Endometrial microvascular endothelial cells (primary cell): ENCODE measurements around the gene KIAA1614. TPM values are rescaled to one million over a fixed set of nuclear protein-coding genes. Genes with fewer than 3 reads are reported as not detected.

Source experiments
- in situ Hi-C: cut with HindIII; loops from 2 replicates; pipeline ENCODE4 v1.10.0; 2017; ENCODE audit warnings: low sequenced_read_pairs, low pct_unique_long_range_greater_than_20kb; ENCODE audit errors: inconsistent ontology term
- total RNA-seq: library from RNA; depleted of rRNA; stranded (reverse); fragments of >200 nt; gene quantifications from one replicate; pipeline ENCODE4 v1.2.3, GENCODE V29; 2015; ENCODE audit errors: inconsistent ontology term

KIAA1614 gene
- total RNA-seq, 1 donor from 2014 or later: 11.2 TPM

- in situ Hi-C loops: no loop called here
These were observed 10.2 kb upstream of the KIAA1614 start for GRCh38 chr1:180902541-180902940.

- in situ Hi-C loops: no loop called here
These were observed 6.8 kb upstream of the KIAA1614 start for GRCh38 chr1:180905927-180906326.

DNA sequence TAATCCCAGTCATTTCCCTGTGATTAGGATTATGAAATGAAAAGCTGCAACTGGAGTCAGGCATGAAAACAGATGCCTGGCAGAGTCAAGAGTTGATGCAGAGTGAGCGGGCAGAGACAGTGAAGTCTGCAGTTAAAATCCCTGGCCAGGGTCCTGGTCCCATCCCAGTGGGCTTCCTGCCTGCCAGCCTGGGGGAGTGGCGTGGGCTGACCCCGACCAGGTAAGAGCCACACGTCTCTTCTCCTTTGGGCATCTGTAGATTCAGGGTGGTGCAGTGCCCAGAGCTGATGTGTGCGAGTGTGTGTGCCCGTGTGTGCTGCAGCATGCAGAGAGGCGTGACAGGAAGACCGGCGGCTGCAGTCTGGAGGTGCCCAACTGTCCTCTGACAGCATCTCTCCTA is 6.2 kb upstream of the KIAA1614 start:
- in situ Hi-C loops: no loop called here

DNA sequence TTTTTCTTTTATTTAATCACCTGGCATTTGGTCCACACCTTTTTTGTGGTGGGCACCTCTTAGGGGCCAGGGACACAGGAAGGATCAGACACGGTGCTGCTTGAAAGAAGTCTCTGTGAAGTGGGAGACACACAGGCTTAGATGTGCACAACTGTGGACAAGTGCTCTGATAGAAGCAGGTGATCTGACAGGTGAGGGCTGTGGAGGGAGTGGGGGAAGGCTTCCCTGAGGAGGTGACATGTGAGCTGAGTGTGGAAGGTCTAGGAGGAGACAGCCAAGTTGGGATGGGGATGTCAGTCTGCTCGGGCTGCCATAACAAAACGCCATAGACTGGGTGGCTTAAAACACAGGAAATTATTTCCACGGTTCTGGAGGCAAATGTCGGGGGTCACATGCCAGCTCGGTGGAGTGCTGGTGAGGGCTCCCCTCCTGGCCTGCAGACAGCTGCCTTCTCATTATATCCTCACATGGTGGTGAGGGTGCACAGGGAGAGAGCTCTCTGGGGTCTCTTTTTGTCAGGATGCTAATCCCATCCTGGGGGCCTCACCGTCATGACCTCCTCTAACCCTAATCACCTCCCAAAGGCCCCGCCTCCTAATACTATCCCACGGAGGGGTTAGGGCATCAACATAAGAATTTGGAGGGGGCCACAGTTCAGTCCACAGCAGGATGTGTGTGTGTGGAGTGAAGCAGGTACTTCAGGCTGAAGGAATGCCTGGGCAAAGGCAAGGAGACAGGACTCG is 5.2 kb upstream of the KIAA1614 start:
- in situ Hi-C loops: no loop called here

DNA sequence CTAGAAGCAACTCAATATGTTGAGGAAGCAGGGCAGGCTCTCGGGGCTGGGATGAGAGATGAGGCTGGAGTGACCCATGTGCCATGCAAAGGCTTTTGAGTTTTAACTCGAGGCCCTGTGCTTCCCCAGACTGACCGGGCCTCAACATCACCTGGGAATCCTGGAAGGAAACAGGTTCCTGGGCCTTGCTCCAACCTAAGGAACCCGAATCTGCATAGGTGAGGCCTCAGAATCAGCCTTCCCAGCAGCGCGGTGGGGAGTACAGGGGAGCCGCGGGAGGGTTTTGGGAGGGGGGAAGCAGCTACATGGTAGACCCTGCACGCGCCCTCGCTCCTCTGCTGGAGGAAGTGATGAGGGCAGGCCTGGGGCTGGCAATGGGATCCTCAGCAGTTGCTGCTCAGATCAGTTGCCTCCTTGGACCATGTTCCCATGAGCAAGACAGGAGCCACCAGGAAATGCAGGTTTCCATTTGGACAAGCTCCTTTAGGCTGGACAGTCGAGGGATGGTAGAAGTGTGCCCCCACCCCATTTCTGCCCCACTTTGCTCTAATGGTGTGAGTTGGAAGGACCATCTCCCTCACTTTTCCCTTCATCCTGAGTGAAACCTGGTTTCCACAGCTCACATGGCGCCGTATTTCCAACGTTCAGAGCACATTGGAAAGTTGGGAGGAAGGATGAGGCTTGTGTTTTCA is 4.5 kb upstream of the KIAA1614 start:
- in situ Hi-C loops: no loop called here

DNA sequence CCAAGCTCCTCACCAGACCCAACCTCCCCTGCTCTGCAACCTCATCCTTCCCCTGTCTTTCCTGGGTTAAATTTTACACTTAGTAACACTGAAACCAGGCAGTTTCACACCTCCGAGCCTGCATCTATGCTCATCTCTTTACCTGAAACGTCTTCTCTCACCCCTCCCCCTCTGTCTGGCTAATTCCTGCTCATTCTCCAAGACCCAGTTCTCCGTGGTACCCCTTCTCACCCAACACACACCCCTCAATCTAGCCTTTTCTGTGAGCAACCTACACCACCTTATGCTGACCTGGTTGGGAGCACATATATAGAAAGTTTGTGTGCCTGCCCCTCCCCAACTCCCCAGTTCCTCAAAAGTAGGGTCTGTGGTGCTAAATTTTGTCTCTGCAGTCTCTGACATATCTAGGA is 3.7 kb upstream of the KIAA1614 start:
- in situ Hi-C loops: no loop called here

- in situ Hi-C loops: no loop called here
These were observed 3.2 kb upstream of the KIAA1614 start for GRCh38 chr1:180909462-180909976.

DNA sequence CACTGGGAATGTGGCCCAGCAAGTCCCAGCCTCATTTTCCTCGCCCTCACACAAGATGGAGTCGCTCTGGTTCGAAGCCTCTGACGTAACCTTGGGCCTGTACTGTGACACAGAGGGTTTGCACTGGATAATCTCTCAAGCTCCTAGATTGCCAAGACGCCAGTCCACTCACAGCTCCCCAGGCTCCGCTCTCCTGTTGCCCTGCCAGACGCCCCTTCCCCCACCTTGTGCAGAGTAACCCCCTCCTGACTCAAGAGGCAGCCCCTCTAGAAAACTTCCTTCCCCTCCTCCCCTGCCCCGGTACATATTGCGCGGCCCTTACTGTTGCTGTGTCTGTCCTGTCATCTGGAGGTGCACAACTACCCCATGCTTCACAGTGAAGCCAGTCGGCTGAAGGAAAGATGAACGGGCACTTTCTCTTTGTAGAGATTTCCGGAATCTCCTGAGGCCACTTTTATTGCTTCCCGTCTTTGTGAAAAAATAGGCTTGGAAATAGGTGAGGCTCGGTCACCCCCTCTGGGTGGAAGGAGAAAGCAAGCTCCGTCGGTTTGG is 981 bp upstream of the KIAA1614 start:
- in situ Hi-C loops: no loop called here

- in situ Hi-C loops: no loop called here
These were observed 391 bp upstream of the KIAA1614 start for GRCh38 chr1:180912211-180912800.

DNA sequence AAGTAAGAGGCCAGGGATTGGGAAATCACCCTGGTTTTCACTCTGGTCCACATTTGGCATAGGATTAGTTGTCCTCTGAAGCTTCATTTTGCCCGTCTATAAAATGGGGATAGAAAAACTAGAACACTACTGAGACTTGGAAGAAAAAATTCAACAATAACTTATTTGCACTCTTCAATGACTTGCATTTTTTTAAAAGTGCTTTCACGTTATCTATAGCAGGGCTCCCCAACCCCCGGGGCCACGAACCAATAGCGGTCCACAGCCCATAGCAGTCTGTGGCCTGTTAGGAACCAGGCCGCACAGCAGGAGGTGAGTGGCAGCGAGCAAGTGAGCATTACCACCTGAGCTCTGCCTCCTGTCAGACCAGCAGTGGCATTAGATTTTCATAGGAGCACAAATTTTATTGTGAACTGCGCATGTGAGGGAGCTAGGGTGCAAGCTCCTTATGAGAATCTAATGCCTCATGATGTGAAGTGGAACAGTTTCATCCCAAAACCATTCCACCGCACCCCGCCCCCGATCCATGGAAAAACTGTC is 2.8 kb downstream of the KIAA1614 start:
- in situ Hi-C loops: no loop called here

DNA sequence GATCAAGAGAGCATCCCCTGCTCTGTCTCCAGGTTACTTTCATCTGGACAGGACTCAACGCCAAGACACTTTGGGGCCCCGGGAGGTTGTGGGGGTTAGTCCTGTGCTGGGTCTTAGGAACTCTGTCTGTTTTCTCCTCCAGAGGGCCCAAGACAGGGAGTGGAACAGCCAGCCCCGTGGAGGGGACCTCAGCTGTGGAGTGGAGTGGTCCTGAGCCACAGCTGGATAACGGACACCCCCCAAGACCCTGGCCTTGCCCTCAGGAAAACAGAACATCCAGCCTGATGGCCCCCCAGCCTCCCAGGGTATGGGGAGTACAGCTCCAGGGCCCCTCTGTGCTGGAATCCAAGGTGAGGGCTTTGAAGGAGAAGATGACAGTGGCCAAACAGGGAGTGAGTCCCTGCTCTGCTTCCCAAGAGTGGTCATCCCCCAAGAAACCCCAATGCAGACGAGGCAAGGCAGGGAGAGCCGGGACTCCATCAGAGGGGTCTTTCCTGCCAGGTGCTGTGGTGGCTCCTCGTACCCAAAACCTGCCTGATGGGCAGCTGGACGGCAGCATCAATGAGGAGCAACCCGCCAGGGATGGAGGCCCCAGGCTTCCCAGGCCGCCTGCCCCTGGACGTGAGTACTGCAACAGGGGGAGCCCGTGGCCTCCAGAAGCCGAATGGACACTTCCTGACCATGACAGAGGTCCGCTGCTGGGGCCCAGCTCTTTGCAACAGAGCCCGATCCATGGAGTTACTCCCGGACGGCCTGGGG is 3.5 kb downstream of the KIAA1614 start:
- in situ Hi-C loops: no loop called here

GRCh38 chr1:180916771-180917170 is 4.1 kb downstream of the KIAA1614 start:
- in situ Hi-C loops: no loop called here

GRCh38 chr1:180917306-180918065 is 4.8 kb downstream of the KIAA1614 start:
- in situ Hi-C loops: no loop called here

DNA sequence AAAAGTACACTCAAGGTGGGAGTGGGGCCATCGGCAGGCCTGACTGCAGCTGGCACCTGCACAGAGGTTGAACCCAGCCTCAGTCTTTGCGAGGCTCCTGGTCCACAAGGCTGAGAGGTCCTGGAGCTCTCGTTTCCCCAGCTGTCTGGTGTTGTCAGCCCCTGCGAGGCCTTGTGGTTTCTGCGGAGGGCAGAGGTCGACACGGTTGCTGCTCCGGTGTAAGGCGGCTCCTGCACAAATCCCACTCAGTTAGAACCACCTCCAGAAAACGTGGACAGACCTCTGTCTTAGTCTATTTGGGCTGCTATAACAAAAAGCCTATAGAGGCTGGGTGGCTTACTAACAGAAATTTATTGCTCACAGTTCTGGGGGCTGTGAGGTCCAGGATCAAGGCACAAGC is 5.8 kb downstream of the KIAA1614 start:
- in situ Hi-C loops: no loop called here

- in situ Hi-C loops: no loop called here
These were observed 6.5 kb downstream of the KIAA1614 start for GRCh38 chr1:180919183-180919700.

DNA sequence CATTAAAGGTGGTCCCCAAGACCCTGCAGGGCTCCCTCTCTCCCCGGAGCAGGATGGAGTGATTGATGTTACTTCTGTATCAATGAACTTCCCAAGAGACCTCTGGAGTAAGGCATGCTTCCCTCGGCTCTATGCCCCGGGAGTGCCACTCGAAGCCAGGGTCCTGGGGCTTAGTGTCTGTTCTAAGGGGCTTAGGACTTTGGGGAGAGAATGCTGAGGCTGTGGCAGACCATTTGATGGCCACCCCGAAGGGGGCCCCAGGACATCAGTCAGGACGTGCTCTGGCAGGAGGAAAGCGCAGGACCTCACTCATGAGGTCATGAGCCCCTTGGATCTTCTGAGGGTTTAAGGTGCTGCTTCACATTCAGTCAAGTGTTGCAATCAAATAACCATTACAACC is 7.5 kb downstream of the KIAA1614 start:
- in situ Hi-C loops: no loop called here

- in situ Hi-C loops: no loop called here
These were observed 8.0 kb downstream of the KIAA1614 start for GRCh38 chr1:180920702-180921101.

- in situ Hi-C loops: no loop called here
These were observed 8.7 kb downstream of the KIAA1614 start for GRCh38 chr1:180921386-180921785.
